Endometrial microvascular endothelial cells (primary cell): ENCODE results near the gene C9orf153. TPM values are rescaled to one million over a fixed set of nuclear protein-coding genes. Genes with fewer than 3 reads are reported as not detected.

Experiments
- total RNA-seq: library from RNA; depleted of rRNA; stranded (reverse); fragments of >200 nt; gene quantifications from one replicate; pipeline ENCODE4 v1.2.3, GENCODE V29; 2015; ENCODE audit errors: inconsistent ontology term

The C9orf153 gene
- total RNA-seq, 1 donor from 2014 or later = not detected

Other genes with a start within 250 kb of the C9orf153 start
- gene GOLM1, start 160.1 kb downstream of the C9orf153 start, total RNA-seq = 88.6 TPM
- gene ISCA1, start 22.9 kb upstream of the C9orf153 start, total RNA-seq = 22.5 TPM
- gene TUT7, start 94.8 kb upstream of the C9orf153 start, total RNA-seq = 13.6 TPM